ENCODE data around the gene ABHD17B. TPM values are rescaled to one million over a fixed set of nuclear protein-coding genes. Genes with fewer than 3 reads are reported as not detected.

The ABHD17B gene
- total and polyA plus RNA-seq, 4 donors: 5.2 to 17.7 (median 10.1) TPM

DNA sequence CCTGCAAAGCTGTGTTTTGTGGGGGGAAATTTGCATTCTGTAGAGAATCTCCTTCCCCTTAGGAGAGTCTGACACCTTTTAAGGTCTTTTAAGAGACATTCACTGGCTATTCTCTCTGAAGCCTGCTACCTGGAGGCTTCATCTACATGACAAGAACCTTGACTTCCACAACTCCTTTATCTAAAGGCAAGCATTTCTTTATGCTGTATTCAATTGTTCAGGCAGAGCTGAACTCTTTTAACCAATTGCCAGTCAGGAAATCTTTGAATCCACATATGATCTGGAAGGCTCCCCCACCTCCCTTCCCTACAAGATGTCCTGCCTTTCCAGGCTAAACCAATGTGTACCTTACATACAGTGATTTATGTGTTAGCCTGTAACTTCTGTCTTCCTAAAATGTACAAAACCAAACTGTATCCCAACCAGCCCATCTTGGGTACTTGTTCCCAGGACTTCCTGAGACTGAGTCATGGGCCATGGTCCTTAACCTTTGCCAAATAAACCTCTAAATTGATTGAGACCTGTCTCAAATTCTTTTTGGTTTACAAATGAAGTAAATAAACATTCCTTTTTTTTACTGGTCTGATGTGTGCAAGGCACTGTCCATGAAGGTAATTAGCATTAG is 10.3 kb upstream of the ABHD17B start (continued):
- TF ChIP-seq, protein P1, sequence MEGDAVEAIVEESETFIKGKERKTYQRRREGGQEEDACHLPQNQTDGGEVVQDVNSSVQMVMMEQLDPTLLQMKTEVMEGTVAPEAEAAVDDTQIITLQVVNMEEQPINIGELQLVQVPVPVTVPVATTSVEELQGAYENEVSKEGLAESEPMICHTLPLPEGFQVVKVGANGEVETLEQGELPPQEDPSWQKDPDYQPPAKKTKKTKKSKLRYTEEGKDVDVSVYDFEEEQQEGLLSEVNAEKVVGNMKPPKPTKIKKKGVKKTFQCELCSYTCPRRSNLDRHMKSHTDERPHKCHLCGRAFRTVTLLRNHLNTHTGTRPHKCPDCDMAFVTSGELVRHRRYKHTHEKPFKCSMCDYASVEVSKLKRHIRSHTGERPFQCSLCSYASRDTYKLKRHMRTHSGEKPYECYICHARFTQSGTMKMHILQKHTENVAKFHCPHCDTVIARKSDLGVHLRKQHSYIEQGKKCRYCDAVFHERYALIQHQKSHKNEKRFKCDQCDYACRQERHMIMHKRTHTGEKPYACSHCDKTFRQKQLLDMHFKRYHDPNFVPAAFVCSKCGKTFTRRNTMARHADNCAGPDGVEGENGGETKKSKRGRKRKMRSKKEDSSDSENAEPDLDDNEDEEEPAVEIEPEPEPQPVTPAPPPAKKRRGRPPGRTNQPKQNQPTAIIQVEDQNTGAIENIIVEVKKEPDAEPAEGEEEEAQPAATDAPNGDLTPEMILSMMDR (IDR thresholded peaks at IDR 0.05; ENCODE audit: low read depth, low read length, missing input control): no peak
- TF ChIP-seq GABPA (IDR thresholded peaks at IDR 0.05 in 1 of 2, conservative IDR thresholded peaks at IDR 0.05 in 1 of 2) (no peak), FOXA2 (IDR thresholded peaks at IDR 0.05) (no peak), RXRA (IDR thresholded peaks at IDR 0.05) (no peak), RAD21 (IDR thresholded peaks at IDR 0.05) (no peak), TAF1 (conservative IDR thresholded peaks at IDR 0.05) (no peak)

DNA sequence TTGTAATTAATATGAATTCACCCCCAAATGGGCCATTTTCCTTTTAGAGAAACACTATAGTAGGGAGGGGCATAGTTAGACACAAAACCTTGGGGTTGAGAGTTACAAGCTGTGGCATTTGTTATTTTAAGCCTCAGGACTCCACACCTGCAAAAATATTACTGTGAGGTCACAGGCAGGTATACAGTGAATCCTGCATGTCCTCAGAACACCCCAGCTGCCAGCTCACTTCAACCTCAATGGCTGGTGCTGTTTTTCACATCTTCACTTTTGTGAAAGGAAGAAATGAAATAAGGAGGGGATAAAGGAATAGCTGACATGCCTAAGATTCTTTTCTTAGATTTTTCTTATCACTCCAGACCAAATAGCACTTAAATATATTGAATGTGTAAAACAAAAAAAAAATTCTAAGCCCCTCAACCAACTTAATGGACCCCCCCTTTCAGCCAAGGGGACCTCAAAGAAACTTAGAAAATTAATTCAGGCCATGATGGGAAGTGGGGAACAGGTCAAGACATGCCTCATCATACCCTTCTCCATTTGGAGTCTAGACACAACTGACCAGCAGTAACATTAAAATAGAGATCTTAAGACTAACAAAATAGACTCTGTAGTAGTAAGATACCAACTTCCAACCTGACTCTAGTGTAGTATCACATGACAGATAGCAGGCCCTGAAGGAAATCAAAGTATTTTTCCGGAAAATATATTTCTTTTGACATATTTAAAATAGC is 9.6 kb upstream of the ABHD17B start:
- H3K27me3 ChIP-seq (ENCODE audit: control insufficient read depth in 4 of 4, insufficient read depth in 4 of 4, low read length in 3 of 4): no peaks in the 10 kb centered on the region
- no peak overlapping the region for H3K9ac ChIP-seq (ENCODE audit: low read depth in 1 of 2, low read length in 2 of 2)
- H3K4me1 ChIP-seq (ENCODE audit: control insufficient read depth in 4 of 4, insufficient read depth in 4 of 4, low read length in 3 of 4): peaks cover 0 to 8% (median 7%) of the 10 kb centered on the region in 4 donors
- H3K9me3 ChIP-seq (ENCODE audit: control insufficient read depth in 4 of 4, low read length in 3 of 4): no peaks in the 10 kb centered on the region
- no peak overlapping the region for H3K4me3 ChIP-seq (ENCODE audit: low read depth in 1 of 3, low read length in 3 of 3)
- H3K27ac ChIP-seq (ENCODE audit: low read depth in 1 of 2, low read length in 2 of 2): no peak overlapping the region
- no peak for DNase-seq (ENCODE audit: low spot score)
- peaks cover 0 to 1% (median 0%) of the 10 kb centered on the region in 4 donors for H3K36me3 ChIP-seq (ENCODE audit: control insufficient read depth in 4 of 4, insufficient read depth in 3 of 4, low read depth in 1 of 4, low read length in 3 of 4)
- 91% methylated on average over 1 of the region's 1 CpG for WGBS
- TF ChIP-seq GABPA (IDR thresholded peaks at IDR 0.05 in 1 of 2, conservative IDR thresholded peaks at IDR 0.05 in 1 of 2) (no peak), NR2F2 (IDR thresholded peaks at IDR 0.05) (no peak), SP1 (IDR thresholded peaks at IDR 0.05) (no peak), RXRA (IDR thresholded peaks at IDR 0.05) (no peak), JUND (IDR thresholded peaks at IDR 0.05) (no peak), EGR1 (IDR thresholded peaks at IDR 0.05; ENCODE audit: low read depth in 2 of 2) (no peak), RAD21 (IDR thresholded peaks at IDR 0.05) (no peak), FOXA2 (IDR thresholded peaks at IDR 0.05) (no peak), YY1 (IDR thresholded peaks at IDR 0.05) (no peak), HNF4G (IDR thresholded peaks at IDR 0.05) (no peak)
- TF ChIP-seq, protein P2, sequence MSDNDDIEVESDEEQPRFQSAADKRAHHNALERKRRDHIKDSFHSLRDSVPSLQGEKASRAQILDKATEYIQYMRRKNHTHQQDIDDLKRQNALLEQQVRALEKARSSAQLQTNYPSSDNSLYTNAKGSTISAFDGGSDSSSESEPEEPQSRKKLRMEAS (IDR thresholded peaks at IDR 0.05): no peak
- TF ChIP-seq, protein P3, sequence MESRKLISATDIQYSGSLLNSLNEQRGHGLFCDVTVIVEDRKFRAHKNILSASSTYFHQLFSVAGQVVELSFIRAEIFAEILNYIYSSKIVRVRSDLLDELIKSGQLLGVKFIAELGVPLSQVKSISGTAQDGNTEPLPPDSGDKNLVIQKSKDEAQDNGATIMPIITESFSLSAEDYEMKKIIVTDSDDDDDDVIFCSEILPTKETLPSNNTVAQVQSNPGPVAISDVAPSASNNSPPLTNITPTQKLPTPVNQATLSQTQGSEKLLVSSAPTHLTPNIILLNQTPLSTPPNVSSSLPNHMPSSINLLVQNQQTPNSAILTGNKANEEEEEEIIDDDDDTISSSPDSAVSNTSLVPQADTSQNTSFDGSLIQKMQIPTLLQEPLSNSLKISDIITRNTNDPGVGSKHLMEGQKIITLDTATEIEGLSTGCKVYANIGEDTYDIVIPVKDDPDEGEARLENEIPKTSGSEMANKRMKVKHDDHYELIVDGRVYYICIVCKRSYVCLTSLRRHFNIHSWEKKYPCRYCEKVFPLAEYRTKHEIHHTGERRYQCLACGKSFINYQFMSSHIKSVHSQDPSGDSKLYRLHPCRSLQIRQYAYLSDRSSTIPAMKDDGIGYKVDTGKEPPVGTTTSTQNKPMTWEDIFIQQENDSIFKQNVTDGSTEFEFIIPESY (IDR thresholded peaks at IDR 0.05): no peak
- TF ChIP-seq, protein P4, sequence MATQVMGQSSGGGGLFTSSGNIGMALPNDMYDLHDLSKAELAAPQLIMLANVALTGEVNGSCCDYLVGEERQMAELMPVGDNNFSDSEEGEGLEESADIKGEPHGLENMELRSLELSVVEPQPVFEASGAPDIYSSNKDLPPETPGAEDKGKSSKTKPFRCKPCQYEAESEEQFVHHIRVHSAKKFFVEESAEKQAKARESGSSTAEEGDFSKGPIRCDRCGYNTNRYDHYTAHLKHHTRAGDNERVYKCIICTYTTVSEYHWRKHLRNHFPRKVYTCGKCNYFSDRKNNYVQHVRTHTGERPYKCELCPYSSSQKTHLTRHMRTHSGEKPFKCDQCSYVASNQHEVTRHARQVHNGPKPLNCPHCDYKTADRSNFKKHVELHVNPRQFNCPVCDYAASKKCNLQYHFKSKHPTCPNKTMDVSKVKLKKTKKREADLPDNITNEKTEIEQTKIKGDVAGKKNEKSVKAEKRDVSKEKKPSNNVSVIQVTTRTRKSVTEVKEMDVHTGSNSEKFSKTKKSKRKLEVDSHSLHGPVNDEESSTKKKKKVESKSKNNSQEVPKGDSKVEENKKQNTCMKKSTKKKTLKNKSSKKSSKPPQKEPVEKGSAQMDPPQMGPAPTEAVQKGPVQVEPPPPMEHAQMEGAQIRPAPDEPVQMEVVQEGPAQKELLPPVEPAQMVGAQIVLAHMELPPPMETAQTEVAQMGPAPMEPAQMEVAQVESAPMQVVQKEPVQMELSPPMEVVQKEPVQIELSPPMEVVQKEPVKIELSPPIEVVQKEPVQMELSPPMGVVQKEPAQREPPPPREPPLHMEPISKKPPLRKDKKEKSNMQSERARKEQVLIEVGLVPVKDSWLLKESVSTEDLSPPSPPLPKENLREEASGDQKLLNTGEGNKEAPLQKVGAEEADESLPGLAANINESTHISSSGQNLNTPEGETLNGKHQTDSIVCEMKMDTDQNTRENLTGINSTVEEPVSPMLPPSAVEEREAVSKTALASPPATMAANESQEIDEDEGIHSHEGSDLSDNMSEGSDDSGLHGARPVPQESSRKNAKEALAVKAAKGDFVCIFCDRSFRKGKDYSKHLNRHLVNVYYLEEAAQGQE (IDR thresholded peaks at IDR 0.05): no peak
- TF ChIP-seq, protein P5, sequence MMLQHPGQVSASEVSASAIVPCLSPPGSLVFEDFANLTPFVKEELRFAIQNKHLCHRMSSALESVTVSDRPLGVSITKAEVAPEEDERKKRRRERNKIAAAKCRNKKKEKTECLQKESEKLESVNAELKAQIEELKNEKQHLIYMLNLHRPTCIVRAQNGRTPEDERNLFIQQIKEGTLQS (IDR thresholded peaks at IDR 0.05): no peak
- TF ChIP-seq, protein P1 (IDR thresholded peaks at IDR 0.05; ENCODE audit: low read depth, low read length, missing input control): no peak
